ENCODE results near the gene P2RY6. TPM values are rescaled to one million over a fixed set of nuclear protein-coding genes. Genes with fewer than 3 reads are reported as not detected.

Gene P2RY6
- total and polyA plus RNA-seq, 2 of the 8 experiments (the other 6 are each of a cell fraction or from before 2014, with no cell fraction given) = 0.15 TPM; not detected in 1

DNA sequence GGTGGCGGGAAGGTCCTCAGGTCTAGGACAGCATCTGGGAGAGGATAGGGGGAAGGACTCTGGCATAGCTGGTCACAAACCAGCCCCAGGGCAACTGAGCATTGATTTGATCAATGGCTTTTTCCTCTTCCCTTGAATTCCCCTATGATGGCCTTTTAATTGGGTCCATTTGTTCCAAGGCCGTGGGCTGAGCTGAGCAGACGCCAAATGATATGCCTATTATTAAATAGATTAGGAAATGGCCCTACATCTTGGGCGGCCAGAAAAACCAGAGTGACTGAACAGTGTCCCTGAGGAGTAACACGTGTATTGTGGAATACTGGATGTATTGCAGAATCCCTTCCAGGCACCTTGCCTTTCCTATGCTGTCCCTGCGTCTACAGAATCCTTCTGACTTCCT lies 26.7 kb upstream of the P2RY6 start (continued):
- TF ChIP-seq KDM4A (IDR thresholded peaks at IDR 0.05; ENCODE audit: low read depth, low read length, severe bottlenecking) (no peak), RAD21 (IDR thresholded peaks at IDR 0.05 in 1 of 2, conservative IDR thresholded peaks at IDR 0.05 in 1 of 2; ENCODE audit: low read depth in 2 of 2, low read length in 2 of 2) (no peak), YY1 (IDR thresholded peaks at IDR 0.05; ENCODE audit: low read depth, low read length) (no peak), ZNF274 (IDR thresholded peaks at IDR 0.05; ENCODE audit: borderline replicate concordance, extremely low read depth, low read length) (no peak), HDAC2 (IDR thresholded peaks at IDR 0.05; ENCODE audit: borderline replicate concordance in 1 of 2, low read depth in 2 of 2, low read length in 2 of 2) (no peak), SP2 (IDR thresholded peaks at IDR 0.05; ENCODE audit: low read length) (no peak)
- TF ChIP-seq, protein P1, sequence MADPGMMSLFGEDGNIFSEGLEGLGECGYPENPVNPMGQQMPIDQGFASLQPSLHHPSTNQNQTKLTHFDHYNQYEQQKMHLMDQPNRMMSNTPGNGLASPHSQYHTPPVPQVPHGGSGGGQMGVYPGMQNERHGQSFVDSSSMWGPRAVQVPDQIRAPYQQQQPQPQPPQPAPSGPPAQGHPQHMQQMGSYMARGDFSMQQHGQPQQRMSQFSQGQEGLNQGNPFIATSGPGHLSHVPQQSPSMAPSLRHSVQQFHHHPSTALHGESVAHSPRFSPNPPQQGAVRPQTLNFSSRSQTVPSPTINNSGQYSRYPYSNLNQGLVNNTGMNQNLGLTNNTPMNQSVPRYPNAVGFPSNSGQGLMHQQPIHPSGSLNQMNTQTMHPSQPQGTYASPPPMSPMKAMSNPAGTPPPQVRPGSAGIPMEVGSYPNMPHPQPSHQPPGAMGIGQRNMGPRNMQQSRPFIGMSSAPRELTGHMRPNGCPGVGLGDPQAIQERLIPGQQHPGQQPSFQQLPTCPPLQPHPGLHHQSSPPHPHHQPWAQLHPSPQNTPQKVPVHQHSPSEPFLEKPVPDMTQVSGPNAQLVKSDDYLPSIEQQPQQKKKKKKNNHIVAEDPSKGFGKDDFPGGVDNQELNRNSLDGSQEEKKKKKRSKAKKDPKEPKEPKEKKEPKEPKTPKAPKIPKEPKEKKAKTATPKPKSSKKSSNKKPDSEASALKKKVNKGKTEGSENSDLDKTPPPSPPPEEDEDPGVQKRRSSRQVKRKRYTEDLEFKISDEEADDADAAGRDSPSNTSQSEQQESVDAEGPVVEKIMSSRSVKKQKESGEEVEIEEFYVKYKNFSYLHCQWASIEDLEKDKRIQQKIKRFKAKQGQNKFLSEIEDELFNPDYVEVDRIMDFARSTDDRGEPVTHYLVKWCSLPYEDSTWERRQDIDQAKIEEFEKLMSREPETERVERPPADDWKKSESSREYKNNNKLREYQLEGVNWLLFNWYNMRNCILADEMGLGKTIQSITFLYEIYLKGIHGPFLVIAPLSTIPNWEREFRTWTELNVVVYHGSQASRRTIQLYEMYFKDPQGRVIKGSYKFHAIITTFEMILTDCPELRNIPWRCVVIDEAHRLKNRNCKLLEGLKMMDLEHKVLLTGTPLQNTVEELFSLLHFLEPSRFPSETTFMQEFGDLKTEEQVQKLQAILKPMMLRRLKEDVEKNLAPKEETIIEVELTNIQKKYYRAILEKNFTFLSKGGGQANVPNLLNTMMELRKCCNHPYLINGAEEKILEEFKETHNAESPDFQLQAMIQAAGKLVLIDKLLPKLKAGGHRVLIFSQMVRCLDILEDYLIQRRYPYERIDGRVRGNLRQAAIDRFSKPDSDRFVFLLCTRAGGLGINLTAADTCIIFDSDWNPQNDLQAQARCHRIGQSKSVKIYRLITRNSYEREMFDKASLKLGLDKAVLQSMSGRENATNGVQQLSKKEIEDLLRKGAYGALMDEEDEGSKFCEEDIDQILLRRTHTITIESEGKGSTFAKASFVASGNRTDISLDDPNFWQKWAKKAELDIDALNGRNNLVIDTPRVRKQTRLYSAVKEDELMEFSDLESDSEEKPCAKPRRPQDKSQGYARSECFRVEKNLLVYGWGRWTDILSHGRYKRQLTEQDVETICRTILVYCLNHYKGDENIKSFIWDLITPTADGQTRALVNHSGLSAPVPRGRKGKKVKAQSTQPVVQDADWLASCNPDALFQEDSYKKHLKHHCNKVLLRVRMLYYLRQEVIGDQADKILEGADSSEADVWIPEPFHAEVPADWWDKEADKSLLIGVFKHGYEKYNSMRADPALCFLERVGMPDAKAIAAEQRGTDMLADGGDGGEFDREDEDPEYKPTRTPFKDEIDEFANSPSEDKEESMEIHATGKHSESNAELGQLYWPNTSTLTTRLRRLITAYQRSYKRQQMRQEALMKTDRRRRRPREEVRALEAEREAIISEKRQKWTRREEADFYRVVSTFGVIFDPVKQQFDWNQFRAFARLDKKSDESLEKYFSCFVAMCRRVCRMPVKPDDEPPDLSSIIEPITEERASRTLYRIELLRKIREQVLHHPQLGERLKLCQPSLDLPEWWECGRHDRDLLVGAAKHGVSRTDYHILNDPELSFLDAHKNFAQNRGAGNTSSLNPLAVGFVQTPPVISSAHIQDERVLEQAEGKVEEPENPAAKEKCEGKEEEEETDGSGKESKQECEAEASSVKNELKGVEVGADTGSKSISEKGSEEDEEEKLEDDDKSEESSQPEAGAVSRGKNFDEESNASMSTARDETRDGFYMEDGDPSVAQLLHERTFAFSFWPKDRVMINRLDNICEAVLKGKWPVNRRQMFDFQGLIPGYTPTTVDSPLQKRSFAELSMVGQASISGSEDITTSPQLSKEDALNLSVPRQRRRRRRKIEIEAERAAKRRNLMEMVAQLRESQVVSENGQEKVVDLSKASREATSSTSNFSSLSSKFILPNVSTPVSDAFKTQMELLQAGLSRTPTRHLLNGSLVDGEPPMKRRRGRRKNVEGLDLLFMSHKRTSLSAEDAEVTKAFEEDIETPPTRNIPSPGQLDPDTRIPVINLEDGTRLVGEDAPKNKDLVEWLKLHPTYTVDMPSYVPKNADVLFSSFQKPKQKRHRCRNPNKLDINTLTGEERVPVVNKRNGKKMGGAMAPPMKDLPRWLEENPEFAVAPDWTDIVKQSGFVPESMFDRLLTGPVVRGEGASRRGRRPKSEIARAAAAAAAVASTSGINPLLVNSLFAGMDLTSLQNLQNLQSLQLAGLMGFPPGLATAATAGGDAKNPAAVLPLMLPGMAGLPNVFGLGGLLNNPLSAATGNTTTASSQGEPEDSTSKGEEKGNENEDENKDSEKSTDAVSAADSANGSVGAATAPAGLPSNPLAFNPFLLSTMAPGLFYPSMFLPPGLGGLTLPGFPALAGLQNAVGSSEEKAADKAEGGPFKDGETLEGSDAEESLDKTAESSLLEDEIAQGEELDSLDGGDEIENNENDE (IDR thresholded peaks at IDR 0.05; ENCODE audit: insufficient replicate concordance, low read length) = no peak

Data from H1 (cell line).